ENCODE measurements around the gene COMTD1. TPM values are rescaled to one million over a fixed set of nuclear protein-coding genes. Genes with fewer than 3 reads are reported as not detected.
"Not testable (repeated sequence)": the region's sequence is repeated elsewhere in the genome, so short reads cannot be mapped to it uniquely, and the experiment has no call there.

The COMTD1 gene
- polyA plus RNA-seq, 4 donors = 2.9 to 14.2 (median 5.4) TPM

DNA sequence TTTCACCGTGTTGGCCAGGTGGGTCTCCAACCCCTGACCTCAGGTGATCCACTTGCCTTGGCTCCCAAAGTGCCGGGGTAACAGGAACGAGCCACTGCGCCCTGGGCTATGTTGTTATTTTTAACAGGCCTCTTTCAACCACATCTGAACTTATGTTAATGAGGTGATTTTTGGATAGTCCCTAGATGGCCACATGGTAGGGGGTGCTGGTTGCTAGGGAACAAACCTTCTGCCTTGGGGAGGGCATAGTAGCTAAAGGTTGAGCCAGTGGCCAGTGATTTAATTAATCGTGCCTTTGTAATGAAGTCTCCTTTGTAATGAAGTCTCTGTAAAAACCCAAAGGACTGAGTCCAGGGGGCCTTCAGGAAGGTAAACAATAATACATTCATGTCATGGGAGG is 9.1 kb downstream of the COMTD1 start:
- no peak for DNase-seq (ENCODE audit: low read depth in 4 of 4, low spot score in 3 of 4)

DNA sequence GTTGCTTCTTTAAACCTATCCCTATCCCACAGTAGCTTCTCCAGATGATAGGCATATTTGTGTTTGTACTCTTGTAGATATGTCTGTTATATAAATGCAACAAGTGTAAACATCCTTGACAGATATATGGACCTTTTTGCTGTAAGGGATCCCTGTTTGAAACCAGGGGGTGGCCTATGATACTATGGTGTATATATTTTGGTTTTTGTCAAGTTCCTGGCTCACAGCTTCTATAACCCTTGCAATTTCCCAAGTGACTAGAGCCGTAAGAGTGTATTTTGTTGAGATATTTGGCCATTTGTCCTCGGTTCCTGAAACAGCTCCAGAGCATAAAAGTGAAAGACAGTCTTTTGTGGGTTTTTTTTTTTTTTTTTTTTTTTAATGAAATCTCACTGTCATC is 9.7 kb downstream of the COMTD1 start:
- no peak for DNase-seq (ENCODE audit: low read depth in 4 of 4, low spot score in 3 of 4)

- DNase-seq (ENCODE audit: low read depth in 4 of 4, low spot score in 3 of 4) = no peak
Measured at GRCh38 chr10:75223507-75223906, 12.2 kb downstream of the COMTD1 start.

- not testable (repeated sequence) for DNase-seq (ENCODE audit: low read depth in 4 of 4, low spot score in 3 of 4)
Measured at GRCh38 chr10:75221492-75221891, 14.3 kb downstream of the COMTD1 start.

DNA sequence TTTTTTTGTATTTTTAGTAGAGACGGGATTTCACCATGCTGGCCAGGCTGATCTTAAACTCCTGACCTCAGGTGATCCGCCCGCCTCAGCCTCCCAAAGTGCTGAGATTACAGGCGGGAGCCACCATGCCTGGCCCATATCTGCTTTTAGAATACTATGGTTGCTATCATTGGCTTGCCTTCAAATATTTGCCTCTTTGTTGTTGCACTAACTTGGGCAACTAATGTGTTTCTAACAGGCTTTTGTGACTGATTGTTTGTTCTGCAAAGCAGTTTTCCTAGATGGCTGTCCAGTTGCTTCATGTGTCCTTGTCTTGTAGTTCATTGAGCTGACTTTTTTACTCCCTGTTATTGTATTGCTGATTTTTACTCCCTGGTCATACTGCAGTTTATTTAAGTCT is 15.5 kb downstream of the COMTD1 start:
- DNase-seq (ENCODE audit: low read depth in 4 of 4, low spot score in 3 of 4) = no peak

- no peak for DNase-seq (ENCODE audit: low read depth in 4 of 4, low spot score in 3 of 4)
Measured at GRCh38 chr10:75212343-75212742, 23.4 kb downstream of the COMTD1 start.

DNA sequence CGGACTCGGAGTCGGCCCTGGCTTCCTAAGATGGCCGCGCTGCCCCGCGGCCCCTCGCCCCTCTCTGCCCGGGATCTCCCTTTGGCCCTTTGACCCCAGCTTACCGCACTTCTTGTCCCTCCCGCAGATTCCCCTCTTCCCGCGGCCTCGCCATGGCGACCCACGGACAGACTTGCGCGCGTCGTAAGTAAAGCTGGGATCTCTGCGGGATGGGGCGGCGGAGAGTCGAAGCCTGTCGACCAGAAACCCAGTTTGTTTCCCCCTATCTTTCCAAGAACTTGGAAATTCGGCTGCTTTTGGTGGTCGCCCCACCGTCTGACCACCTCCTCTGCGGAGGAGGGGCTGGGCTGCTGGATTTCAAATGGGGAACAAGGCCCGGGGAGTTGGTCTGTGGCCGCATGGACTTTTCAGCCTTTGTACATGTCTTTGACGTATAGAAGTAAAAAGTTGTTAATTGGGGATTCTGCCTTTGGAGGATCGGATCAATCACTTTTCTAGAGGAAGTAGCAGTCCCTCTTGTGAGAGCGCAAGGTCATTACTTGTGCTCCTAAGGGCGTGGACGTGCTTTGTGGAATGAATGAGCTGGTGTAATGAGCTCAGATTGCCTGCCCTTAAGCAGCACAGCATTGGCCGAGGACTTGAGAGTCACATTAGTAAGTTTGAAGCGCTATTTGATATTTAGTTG is 24.6 kb downstream of the COMTD1 start:
- no peak for DNase-seq (ENCODE audit: low read depth in 4 of 4, low spot score in 3 of 4)

DNA sequence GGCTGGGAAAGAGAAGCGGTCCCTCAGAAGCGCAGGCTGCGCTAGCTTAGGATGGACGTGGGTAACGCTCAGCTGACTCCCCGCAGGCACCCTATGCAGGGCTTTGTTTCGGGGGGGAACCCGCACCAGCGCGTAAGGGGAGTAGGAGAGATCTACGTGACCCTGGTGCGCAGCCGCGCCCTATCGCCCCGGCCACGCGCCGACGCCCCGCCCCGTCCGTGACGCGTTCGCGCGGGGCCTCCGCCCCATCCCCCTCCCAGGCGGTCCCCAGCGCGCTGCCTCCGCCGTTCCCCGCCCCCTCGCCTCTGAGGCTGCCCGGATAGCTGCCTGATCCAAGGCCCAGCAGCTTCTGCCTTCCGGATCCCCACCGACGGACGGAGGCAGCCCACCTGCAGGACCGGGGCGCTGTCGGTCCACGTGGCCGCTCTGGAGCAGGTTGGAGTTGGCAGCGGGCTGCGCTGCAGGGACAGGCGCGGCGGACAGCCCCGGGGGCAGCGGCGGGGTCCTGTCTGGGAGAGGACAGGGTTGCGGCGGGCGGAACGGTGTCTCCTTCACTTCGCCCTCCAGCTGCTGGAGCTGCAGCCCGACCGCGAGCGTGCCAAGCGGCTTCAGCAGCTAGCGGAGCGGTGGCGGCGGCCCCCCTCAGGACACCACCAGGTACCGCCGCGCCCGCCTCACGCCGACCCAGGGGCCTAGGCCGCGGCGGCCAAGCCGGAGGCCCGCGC is 25.3 kb downstream of the COMTD1 start, which contains the start of gene VDAC2:
VDAC2 (plus strand) TSS at position 515 of the 725 bp plus-strand sequence. CDS start 363 bp downstream, outside the sequence.
- DNase-seq (ENCODE audit: low read depth in 4 of 4, low spot score in 3 of 4) = peak in 3 of 4 donors; percentile 82 to 85 (median 84)

DNA sequence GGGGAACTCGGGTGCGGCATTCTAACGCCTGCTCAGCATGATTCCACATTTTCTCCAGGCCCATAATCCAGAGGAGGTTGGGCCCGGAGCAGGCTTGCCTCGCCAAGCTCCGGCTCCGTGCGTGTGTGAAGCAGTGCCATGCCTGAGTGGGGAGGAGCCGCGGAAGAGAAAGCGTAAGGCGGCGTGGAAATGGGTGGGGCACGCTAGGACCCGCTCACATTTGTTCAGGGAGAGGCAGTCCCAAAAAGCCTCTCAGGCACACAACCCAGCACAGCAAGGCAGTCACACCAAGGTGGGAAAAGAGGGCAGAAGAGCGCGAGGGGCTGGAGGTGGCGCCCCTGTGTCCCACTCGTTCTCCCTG is 25.9 kb downstream of the COMTD1 start:
- no peak for DNase-seq (ENCODE audit: low read depth in 4 of 4, low spot score in 3 of 4)

- no peak for DNase-seq (ENCODE audit: low read depth in 4 of 4, low spot score in 3 of 4)
Measured at GRCh38 chr10:75209086-75209920, 26.5 kb downstream of the COMTD1 start.

- DNase-seq (ENCODE audit: low read depth in 4 of 4, low spot score in 3 of 4) = no peak
Measured at GRCh38 chr10:75208181-75208580, 27.6 kb downstream of the COMTD1 start.

GRCh38 chr10:75207857-75208144 is 28.0 kb downstream of the COMTD1 start:
- no peak for DNase-seq (ENCODE audit: low read depth in 4 of 4, low spot score in 3 of 4)

DNA sequence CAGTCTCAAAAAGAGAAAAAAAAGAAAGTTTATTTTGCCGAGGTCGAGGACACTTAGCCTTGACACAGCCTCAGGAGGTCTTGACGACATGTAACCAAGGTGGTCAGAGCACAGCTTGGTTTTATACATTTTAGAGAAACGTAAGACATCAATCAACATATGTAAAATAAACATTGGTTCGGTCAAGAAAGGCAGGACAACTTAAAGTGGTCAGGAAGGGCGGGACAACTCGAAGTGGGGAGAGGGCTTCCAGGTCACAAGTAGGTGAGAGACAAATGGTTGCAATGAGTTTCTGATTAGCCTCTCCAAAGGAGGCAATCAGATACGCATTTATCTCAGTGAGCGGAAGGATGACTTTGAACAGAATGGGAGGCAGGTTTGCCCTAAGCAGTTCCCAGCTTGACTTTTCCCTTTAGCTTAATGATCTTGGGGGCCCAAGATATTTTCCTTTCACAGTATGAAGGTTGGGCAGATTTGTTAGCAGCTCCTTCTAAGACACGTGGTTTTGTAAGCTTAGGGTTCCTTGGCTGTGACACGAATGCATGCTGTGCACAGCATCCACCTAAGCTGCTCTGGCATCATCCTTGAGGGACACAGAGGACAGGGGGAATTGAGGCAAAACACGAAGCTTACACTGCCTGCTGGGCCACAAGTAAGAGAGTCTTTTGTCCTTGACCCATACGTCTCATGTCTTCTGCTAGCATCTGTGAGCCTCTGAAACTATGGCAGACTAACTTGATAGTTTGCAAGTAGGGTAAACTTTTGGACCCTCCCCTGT is 28.5 kb downstream of the COMTD1 start:
- no peak for DNase-seq (ENCODE audit: low read depth in 4 of 4, low spot score in 3 of 4)

DNA sequence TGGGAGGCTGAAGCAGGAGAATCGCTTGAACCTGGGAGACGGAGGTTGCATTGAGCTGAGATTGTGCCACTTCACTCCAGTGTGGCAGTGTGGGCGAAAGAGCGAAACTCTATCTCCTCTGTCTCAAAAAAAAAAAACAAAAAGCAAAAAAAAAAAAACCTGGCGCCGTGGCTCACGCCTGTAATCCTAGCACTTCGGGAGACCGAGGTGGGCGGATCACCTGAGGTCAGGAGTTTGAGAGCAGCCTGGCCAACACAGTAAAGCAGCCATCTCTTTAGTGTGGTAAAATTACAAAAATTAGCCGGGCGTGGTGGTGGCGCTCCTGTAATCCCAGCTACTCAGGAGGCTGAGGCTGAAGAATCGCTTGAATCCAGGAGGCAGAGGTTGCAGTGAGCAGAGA is 29.1 kb downstream of the COMTD1 start:
- DNase-seq (ENCODE audit: low read depth in 4 of 4, low spot score in 3 of 4) = not testable (repeated sequence)

- DNase-seq (ENCODE audit: low read depth in 4 of 4, low spot score in 3 of 4) = no peak
Measured at GRCh38 chr10:75205908-75206307, 29.8 kb downstream of the COMTD1 start.

- DNase-seq (ENCODE audit: low read depth in 4 of 4, low spot score in 3 of 4) = no peak
Measured at GRCh38 chr10:75203724-75204123, 32.0 kb downstream of the COMTD1 start.

DNA sequence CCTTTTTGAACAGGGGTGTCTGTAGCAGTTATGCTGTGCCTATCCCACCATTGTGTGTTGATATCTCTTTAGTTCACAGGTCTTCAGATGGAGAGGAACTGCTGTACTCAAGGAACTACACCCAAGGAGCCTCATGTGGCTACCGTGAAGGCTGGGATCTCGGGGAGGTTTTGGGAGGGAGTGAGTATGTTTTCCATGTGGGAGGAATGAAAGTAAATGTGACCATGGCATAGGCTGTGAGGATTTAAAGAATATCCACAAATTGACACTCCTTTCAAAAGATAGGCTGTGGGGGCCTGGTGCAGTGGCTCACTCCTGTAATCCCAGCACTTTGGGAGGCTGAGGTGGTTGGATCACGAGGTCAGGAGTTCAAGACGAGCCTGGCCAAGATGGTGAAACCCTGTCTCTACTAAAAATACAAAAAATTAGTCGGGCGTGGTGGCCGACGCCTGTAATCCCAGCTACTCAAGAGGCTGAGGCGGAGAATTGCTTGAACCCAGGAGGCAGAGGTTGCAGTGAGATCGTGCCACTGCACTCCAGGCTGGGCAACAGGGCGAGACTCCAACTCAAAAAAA is 32.6 kb downstream of the COMTD1 start:
- DNase-seq (ENCODE audit: low read depth in 4 of 4, low spot score in 3 of 4) = not testable (repeated sequence)

DNA sequence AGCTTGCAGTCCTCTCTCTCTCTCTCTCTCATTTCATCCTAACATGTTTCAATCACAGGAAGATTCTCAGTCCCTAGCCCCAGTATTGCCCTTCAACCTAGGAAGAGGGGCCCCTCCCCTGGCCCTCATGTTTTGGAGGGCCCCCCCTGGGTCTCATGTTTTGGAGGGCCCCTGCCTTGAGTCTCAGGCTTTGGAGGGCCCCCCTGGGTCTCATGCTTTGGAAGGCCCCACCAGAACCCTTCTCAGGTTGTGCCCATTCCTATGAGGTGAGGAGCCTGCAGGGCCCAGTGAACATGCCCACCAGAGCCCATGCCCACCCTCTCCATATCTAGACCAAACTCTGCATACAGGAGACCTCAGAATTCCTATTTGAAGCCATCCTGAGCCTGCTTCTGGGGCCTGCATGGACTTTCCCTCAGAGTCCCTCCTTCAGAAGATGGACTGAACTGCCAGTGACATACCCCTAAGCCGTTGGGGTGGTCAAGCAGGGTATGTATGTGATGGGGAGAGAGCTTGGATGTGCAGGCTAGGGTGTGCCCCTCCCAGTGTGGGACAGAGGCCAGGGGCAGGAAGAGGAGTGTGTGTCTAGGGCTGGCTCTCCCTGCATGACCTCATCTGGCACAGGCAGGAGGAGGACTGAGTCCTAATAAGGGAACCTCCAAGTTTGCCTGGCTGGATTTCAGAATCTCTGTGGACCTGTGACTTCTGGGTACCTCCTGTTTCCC is 33.3 kb downstream of the COMTD1 start:
- DNase-seq (ENCODE audit: low read depth in 4 of 4, low spot score in 3 of 4) = no peak

DNA sequence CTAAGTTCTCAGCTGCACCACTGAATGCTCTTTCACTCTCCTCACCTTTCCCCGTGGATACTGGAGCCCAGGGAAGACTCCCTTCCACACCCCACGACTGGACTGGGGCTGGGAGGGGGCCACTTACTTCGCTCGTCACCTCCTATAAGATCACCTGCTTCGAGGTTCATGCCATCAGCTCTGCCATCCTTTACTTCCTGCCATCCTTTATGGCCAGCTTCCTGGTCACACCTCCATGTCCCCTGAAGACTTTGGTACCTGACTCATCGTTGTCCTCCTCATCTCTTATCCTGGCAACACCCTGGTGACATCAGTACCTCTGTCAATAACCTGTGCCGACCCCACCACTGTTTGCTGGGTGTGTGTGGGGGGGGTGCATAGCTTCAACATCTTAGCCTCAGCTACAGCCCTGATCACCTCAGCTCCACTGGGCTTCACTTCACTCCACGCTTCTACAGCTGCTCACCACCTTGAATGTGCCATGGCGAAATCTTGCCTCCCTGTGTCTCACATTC is 33.9 kb downstream of the COMTD1 start:
- DNase-seq (ENCODE audit: low read depth in 4 of 4, low spot score in 3 of 4) = no peak

DNA sequence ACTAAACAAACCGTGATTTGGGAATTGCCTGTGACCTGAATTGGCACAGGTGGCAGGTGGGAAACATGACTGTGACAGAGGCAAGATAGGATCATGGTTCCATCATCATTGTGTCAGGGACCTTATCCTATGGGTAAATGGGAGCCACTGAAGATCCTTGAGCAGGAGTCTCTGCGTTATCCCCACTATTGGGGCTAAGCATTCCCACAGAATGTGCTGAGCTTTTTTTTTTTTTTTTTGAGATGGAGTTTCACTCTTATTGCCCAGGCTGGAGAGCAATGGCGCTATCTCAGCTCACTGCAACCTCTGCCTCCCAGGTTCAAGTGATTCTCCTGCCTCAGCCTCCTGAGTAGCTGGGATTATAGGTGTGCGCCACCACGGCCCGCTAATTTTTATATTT is 35.8 kb downstream of the COMTD1 start:
- DNase-seq (ENCODE audit: low read depth in 4 of 4, low spot score in 3 of 4) = not testable (repeated sequence)

Measured in left renal pelvis (tissue), 4 donors.